WTC11 (cell line): ENCODE measurements around the gene OFD1. TPM values are rescaled to one million over a fixed set of nuclear protein-coding genes. Genes with fewer than 3 reads are reported as not detected.

Experiments
- ATAC-seq: fragments of 200-7000 bp; cut with Tn5 transposase; 2 replicates; pipeline ENCODE4 v1.10.0; 2021; ENCODE audit warnings: mild to moderate bottlenecking, moderate library complexity
- CTCF ChIA-PET: fragments of 300-600 bp; sonication (Branson Sonifier 250); formaldehyde crosslinking; loops from one replicate; lab custom pipeline; 2021; ENCODE audit warnings: antibody characterized with exemption; lab: Charles Lee
- POLR2A ChIA-PET: fragments of 350-600 bp; sonication (Branson Sonifier 250); formaldehyde crosslinking; loops from one replicate; lab custom pipeline; 2021; ENCODE audit warnings: antibody characterized with exemption; lab: Charles Lee
- DNase-seq: peaks from one replicate; pipeline ENCODE4 v3.0.0; 2021; ENCODE audit warnings: low spot score
- H3K27ac Mint-ChIP-seq: 2 replicates; pipeline ENCODE4 v1.8.0; 2021; ENCODE audit warnings: mixed read lengths
- H3K27me3 Mint-ChIP-seq: 2 replicates; pipeline ENCODE4 v1.8.0; 2021; ENCODE audit warnings: low read depth, mild to moderate bottlenecking, moderate library complexity, mixed read lengths
- H3K36me3 Mint-ChIP-seq: 2 replicates; pipeline ENCODE4 v1.8.0; 2021; ENCODE audit warnings: mixed read lengths
- H3K4me1 Mint-ChIP-seq: 2 replicates; pipeline ENCODE4 v1.8.0; 2022; ENCODE audit warnings: mixed read lengths
- H3K4me3 Mint-ChIP-seq: 2 replicates; pipeline ENCODE4 v1.8.0; 2021; ENCODE audit warnings: mild to moderate bottlenecking, moderate library complexity, mixed read lengths
- H3K9me3 Mint-ChIP-seq: 2 replicates; pipeline ENCODE4 v1.8.0; 2021; ENCODE audit warnings: mixed read lengths
- ARID4B ChIP-seq: sonication (generic); formaldehyde crosslinking; IDR thresholded peaks from 2 replicates; pipeline ENCODE4 v1.8.0; 2023; ENCODE audit warnings: missing genetic modification reagents, mild to moderate bottlenecking, borderline replicate concordance
- ATF2 ChIP-seq: sonication (generic); formaldehyde crosslinking; IDR thresholded peaks from 2 replicates; pipeline ENCODE4 v1.8.1; 2022; ENCODE audit warnings: low read depth, missing genetic modification reagents, borderline replicate concordance
- FOXK1 ChIP-seq: sonication (generic); formaldehyde crosslinking; IDR thresholded peaks from 2 replicates; pipeline ENCODE4 v1.8.0; 2022; ENCODE audit warnings: mild to moderate bottlenecking, moderate library complexity, missing genetic modification reagents
- JUN ChIP-seq: sonication (generic); formaldehyde crosslinking; IDR thresholded peaks from 2 replicates; pipeline ENCODE4 v1.8.0; 2023; ENCODE audit warnings: mild to moderate bottlenecking, missing genetic modification reagents
- MXD4 ChIP-seq: fragments of 250-450 bp; sonication (Bioruptor Pico); IDR thresholded peaks from 2 replicates; pipeline ENCODE4 v1.8.0; 2021; ENCODE audit warnings: mild to moderate bottlenecking, moderate library complexity, borderline replicate concordance
- NFATC4 ChIP-seq: fragments of 250-450 bp; sonication (Bioruptor Pico); IDR thresholded peaks from 2 replicates; pipeline ENCODE4 v1.9.0; 2021; ENCODE audit warnings: mild to moderate bottlenecking
- STAT6 ChIP-seq: sonication (generic); formaldehyde crosslinking; conservative IDR thresholded peaks from 2 replicates; pipeline ENCODE4 v1.8.1; 2023; ENCODE audit warnings: mild to moderate bottlenecking, low read depth, missing genetic modification reagents, moderate library complexity
- TEAD4 ChIP-seq: sonication (generic); formaldehyde crosslinking; IDR thresholded peaks from 2 replicates; pipeline ENCODE4 v1.8.0; 2022; ENCODE audit warnings: mild to moderate bottlenecking, missing genetic modification reagents
- ZNF121 ChIP-seq: sonication (generic); formaldehyde crosslinking; IDR thresholded peaks from 2 replicates; pipeline ENCODE4 v1.8.0; 2023; ENCODE audit warnings: missing genetic modification reagents
- ZNF263 ChIP-seq: sonication (generic); formaldehyde crosslinking; IDR thresholded peaks from 2 replicates; pipeline ENCODE4 v1.8.1; 2022; ENCODE audit warnings: low read depth, mild to moderate bottlenecking, moderate library complexity, missing genetic modification reagents
- ZNF416 ChIP-seq: fragments of 250-450 bp; sonication (Bioruptor Pico); IDR thresholded peaks from 2 replicates; pipeline ENCODE4 v1.9.0; 2021; ENCODE audit warnings: mild to moderate bottlenecking, inconsistent platforms
- total RNA-seq: library from RNA; stranded (reverse); gene quantifications from 3 replicates; pipeline ENCODE4 v1.2.3, GENCODE V29; 2021

OFD1 gene
- total RNA-seq, 1 experiment from 2014 or later, result 23.4 TPM

GRCh38 chrX:13690836-13691235, 43.7 kb upstream of the OFD1 start:
- CTCF ChIA-PET, result no interaction called here
- H3K9me3 Mint-ChIP-seq, result no peaks in the 10 kb centered on the region
- TF ChIP-seq ARID4B (no peak), FOXK1 (CRISPR knock-in tag) (no peak), MXD4 (CRISPR knock-in tag) (no peak), TEAD4 (CRISPR knock-in tag) (no peak), ZNF263 (CRISPR knock-in tag) (no peak), ZNF416 (no peak), ATF2 (CRISPR knock-in tag) (no peak), JUN (CRISPR knock-in tag) (no peak)
- TF ChIP-seq, all 79 proteins: peak for 0
- DNase-seq (no peak), ATAC-seq (no peak)
- Mint-ChIP-seq H3K4me1 (peaks cover 36% of the 10 kb centered on the region), H3K36me3 (no peaks in the 10 kb centered on the region), H3K4me3 (peak overlapping the region; percentile 87), H3K27me3 (peaks cover 19% of the 10 kb centered on the region), H3K27ac (no peak overlapping the region)
- POLR2A ChIA-PET, result interaction anchor here (2.6 kb wide), 1 partner anchor 44 kb away, joined by 12 read pairs; the partner anchor contains the start of genes OFD1 and TRAPPC2

GRCh38 chrX:13691841-13692371, 42.6 kb upstream of the OFD1 start:
- H3K4me1 Mint-ChIP-seq, result peaks cover 39% of the 10 kb centered on the region

More at GRCh38 chrX:13691841-13692371, 42.6 kb upstream of the OFD1 start:
- POLR2A ChIA-PET, result interaction anchor here (2.6 kb wide), 1 partner anchor 43 kb away, joined by 12 read pairs; the partner anchor contains the start of genes OFD1 and TRAPPC2
- TF ChIP-seq ZNF416, result no peak
- no peak for TF ChIP-seq JUN (CRISPR knock-in tag)
- 0 out of 2 replicates have a peak, but pooled peaks have one; percentile 3 for TF ChIP-seq ZNF121 (CRISPR knock-in tag)
- no peak for TF ChIP-seq NFATC4 (CRISPR knock-in tag)
- no peak for TF ChIP-seq STAT6 (CRISPR knock-in tag)
- no peak overlapping the region for H3K4me3 Mint-ChIP-seq
- H3K9me3 Mint-ChIP-seq, result no peaks in the 10 kb centered on the region
- ATAC-seq (no peak), DNase-seq (no peak)
- no peak overlapping the region for H3K27ac Mint-ChIP-seq
- CTCF ChIA-PET, result interaction anchor here (0.7 kb wide), 1 partner anchor 39 kb away, joined by 3 read pairs; no protein-coding TSS in a partner anchor
- H3K36me3 Mint-ChIP-seq, result no peaks in the 10 kb centered on the region
- H3K27me3 Mint-ChIP-seq, result peaks cover 19% of the 10 kb centered on the region
